Brain pericyte (primary cell): ENCODE data around the gene SIGMAR1.
"Not testable (repeated sequence)": the region's sequence is repeated elsewhere in the genome, so short reads cannot be mapped to it uniquely, and the experiment has no call there.

ENCODE experiments used
- DNase-seq: peaks from one replicate; pipeline ENCODE4 v3.0.0-alpha.2; 2012; ENCODE audit warnings: low read depth, low spot score

SIGMAR1 gene

GRCh38 chr9:34654323-34655051 is 16.9 kb upstream of the SIGMAR1 start:
- DNase-seq: no peak

DNA sequence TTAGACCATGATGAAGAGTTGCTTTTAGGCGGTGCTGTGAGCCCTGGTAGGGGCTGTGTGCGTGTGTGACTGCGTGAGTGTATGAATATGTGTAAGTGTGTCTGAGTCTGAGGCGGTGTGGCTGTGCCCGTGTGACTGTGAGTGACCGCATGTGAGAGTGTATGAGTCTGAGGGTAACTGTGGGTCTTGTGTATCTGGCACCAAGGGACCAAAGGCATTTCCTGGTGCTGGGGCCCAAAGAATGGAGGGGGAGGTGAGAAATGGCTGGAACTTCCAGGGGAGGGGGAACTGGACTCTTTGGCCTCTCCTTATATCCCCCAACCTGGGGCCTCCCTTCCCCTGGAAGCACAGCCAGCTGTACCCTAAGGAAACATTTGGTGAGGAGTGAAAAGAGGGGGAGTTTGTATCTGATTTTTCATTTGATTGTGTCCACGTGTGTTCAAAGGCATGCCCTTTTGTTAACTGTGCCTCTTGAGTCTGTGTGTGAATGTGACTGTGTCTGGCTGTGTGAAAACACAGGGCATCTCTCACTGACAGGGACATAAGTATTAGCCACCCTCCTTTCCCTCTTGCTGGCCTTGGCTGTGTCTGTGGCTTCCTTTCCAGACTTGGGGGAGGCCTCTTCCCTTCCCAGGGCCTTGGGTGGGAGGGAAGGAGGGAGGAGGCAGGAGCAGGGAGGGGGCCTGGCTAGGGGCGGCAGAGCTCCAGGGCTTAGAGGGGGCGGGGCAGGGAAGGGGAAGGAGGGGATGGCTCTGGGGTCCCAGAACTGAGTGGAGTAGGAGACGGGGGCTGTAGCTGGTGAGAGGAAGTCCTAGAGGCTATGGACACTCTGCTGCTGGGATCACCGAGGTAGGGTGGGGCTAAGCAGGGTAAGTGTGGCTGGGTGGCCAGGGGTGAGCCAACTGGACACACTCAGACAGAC is 15.8 kb upstream of the SIGMAR1 start:
- DNase-seq: no peak

DNA sequence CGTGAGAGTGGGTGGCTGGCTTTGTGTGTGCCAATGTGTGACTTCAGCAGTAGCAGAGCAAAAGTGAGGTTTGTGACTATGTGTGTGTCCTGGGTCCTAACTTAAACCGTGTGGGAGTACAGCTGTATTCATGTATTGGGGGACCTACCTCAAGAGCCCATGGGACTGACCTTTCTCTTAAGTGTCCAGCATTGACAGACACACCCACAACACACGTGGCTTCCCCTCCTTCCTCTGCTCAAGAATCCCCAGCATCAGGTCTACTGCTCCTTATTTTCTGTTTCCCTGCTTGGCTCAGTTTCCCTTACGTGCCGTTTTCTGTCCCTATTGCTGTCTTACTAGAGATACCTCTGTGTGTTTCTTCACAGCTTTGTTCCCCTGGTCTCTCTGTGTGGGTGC is 15.0 kb upstream of the SIGMAR1 start:
- no peak for DNase-seq

- DNase-seq: no peak
Observed at GRCh38 chr9:34651876-34652601, 14.5 kb upstream of the SIGMAR1 start, which contains the start of gene IL11RA. Gene IL11RA (plus strand): TSS chr9:34652185. CDS start chr9:34655218, 3,033 bp downstream.

DNA sequence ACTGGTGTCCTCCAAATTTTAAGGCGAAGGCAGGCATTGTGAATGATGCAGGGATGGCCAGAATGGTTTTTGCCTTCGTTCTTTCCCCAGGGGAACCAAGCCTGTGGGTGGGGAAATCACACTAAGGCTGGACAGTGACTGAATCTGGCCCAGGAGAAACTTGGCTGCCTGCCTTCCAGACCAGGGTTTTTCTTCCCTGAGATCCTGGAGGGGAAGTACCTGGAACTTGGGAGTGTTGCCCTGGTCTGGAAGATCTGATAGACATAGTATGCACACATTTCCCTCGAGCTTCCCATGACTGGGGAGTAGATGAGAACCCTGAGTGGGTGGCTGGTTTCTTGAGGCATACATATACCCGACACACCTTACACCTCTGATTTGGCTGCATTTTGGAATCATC is 13.7 kb upstream of the SIGMAR1 start:
- DNase-seq: no peak

- no peak for DNase-seq
Observed at GRCh38 chr9:34650816-34651215, 13.2 kb upstream of the SIGMAR1 start.

DNA sequence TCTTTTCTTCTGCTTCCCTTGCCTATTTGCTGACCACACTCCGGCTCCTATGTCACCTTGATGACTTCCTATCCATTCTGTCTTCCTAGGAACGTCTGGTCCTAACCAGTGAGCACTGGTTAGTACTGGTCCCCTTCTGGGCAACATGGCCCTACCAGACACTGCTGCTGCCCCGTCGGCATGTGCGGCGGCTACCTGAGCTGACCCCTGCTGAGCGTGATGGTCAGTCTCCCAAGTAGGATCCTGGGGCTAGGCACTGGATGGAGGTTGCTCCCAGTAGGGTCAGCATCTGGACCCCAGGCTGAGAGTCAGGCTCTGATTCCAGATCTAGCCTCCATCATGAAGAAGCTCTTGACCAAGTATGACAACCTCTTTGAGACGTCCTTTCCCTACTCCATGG is 11.1 kb upstream of the SIGMAR1 start:
- DNase-seq: no peak

- no peak for DNase-seq
Observed at GRCh38 chr9:34647651-34648050, 10.1 kb upstream of the SIGMAR1 start.

GRCh38 chr9:34647084-34647403 is 9.5 kb upstream of the SIGMAR1 start:
- no peak for DNase-seq

- DNase-seq: no peak
Observed at GRCh38 chr9:34646211-34647083, 8.9 kb upstream of the SIGMAR1 start, which contains the start of gene GALT. Gene GALT (plus strand): TSS chr9:34646675. CDS start chr9:34646705, 30 bp downstream.

- no peak for DNase-seq
Observed at GRCh38 chr9:34644766-34645314, 7.3 kb upstream of the SIGMAR1 start.

GRCh38 chr9:34642679-34643078 is 5.1 kb upstream of the SIGMAR1 start:
- no peak for DNase-seq

DNA sequence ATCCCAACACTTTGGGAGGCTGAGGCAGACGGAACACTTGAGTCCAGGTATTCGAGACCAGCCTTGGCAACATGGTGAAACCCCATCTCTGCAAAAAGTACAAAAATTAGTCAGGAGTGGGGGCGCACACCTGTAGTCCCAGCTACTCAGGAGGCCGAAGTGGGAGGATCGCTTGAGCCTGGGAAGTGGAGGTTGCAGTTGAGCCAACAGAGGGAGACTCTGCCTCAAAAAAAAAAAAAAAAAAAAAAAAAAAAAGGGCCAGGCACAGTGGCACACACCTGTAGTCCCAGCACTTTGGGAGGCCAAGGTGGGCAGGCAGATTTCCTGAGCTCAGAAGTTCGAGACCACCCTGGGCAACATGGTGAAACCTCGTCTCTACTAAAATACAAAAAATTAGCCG is 1.7 kb upstream of the SIGMAR1 start:
- not testable (repeated sequence) for DNase-seq

DNA sequence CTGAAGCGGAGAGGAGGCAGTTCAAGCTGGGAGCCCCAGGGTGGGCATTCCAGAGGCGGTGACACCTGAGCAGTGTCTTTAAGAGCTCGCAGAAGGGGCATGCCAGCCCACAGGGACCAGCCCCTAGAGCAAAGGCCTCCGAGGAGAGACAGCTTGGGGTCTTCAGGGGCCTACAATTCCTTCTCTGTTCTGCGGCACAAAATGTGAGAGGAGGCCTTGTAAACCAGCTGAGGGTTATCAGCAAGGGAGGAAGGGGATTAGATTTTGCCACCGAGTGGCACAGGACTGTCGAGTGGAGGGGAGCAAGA is 505 bp upstream of the SIGMAR1 start:
- no peak for DNase-seq

GRCh38 chr9:34636791-34637355 is 714 bp downstream of the SIGMAR1 start:
- DNase-seq: no peak

- no peak for DNase-seq
Observed at GRCh38 chr9:34635556-34635955, 2.0 kb downstream of the SIGMAR1 start.

GRCh38 chr9:34634551-34635248 is 2.9 kb downstream of the SIGMAR1 start:
- DNase-seq: no peak

GRCh38 chr9:34633851-34634550 is 3.6 kb downstream of the SIGMAR1 start:
- no peak for DNase-seq

- DNase-seq: no peak
Observed at GRCh38 chr9:34633166-34633565, 4.4 kb downstream of the SIGMAR1 start.
